ENCODE results near the gene ANXA8.

ANXA8 gene

GRCh38 chr10:47445720-47446119 is 38.2 kb downstream of the ANXA8 start:
- DNase-seq: no peak

GRCh38 chr10:47444047-47444446 is 39.9 kb downstream of the ANXA8 start:
- no peak for DNase-seq

GRCh38 chr10:47443145-47443544 is 40.8 kb downstream of the ANXA8 start:
- DNase-seq: no peak

GRCh38 chr10:47442351-47442750 is 41.6 kb downstream of the ANXA8 start:
- no peak for DNase-seq

GRCh38 chr10:47441938-47442337 is 42.0 kb downstream of the ANXA8 start:
- no peak for DNase-seq

GRCh38 chr10:47440207-47440606 is 43.7 kb downstream of the ANXA8 start:
- DNase-seq: no peak

GRCh38 chr10:47438857-47439474 is 44.9 kb downstream of the ANXA8 start:
- DNase-seq: no peak

- no peak for DNase-seq
These were observed 48.8 kb downstream of the ANXA8 start for GRCh38 chr10:47435081-47435480.

GRCh38 chr10:47425813-47426419 is 58.0 kb downstream of the ANXA8 start:
- DNase-seq: no peak

GRCh38 chr10:47424231-47424630 is 59.7 kb downstream of the ANXA8 start:
- DNase-seq: no peak

GRCh38 chr10:47423476-47423875 is 60.4 kb downstream of the ANXA8 start:
- no peak for DNase-seq

GRCh38 chr10:47421057-47421952 is 62.6 kb downstream of the ANXA8 start:
- DNase-seq: no peak

- DNase-seq: no peak
These were observed 63.4 kb downstream of the ANXA8 start for GRCh38 chr10:47420305-47421056.

- no peak for DNase-seq
These were observed 64.5 kb downstream of the ANXA8 start for GRCh38 chr10:47419421-47419820.

- no peak for DNase-seq
These were observed 64.9 kb downstream of the ANXA8 start for GRCh38 chr10:47418966-47419365.

GRCh38 chr10:47418321-47418720 is 65.6 kb downstream of the ANXA8 start:
- no peak for DNase-seq
